Psoas muscle (tissue), 8 donors: Measurements from ENCODE around the gene SNRPD3. TPM values are rescaled to one million over a fixed set of nuclear protein-coding genes. Genes with fewer than 3 reads are reported as not detected.
A peak's percentile ranks its signal among the peaks of the same experiment; 100 is the strongest.
"Not testable (repeated sequence)": the region's sequence is repeated elsewhere in the genome, so short reads cannot be mapped to it uniquely, and the experiment has no call there.

Experiments used
- ATAC-seq, 4 donors: fragments of 200-7000 bp; cut with Tn5 transposase; one replicate each; pipeline ENCODE4 v1.9.1; 2020; ENCODE audit warnings: moderate library complexity in 3 of 4, mild to moderate bottlenecking in 2 of 4
- DNase-seq, 2 donors: peaks; one replicate each; pipeline ENCODE4 v3.0.0-alpha.2; 2020
- H3K27ac ChIP-seq: fragments of 200-600 bp; one replicate; pipeline ENCODE4 v1.8.0; 2022
- H3K27me3 ChIP-seq, 3 donors: fragments of 200-600 bp in 1 of 3; one replicate each; pipeline versions ENCODE4 v1.6.1 to v1.8.0; 2013 to 2022; ENCODE audit warnings: low read length in 2 of 3, mild to moderate bottlenecking in 2 of 3, moderate library complexity in 1 of 3; ENCODE audit not compliant: insufficient read depth in 3 of 3
- H3K36me3 ChIP-seq, 2 donors: fragments of 200-600 bp in 1 of 2; one replicate each; pipeline versions ENCODE4 v1.6.1 to v1.8.0; 2013 to 2022; ENCODE audit warnings: low read depth in 1 of 2, mild to moderate bottlenecking in 1 of 2, moderate library complexity in 1 of 2; ENCODE audit not compliant: insufficient read depth in 1 of 2
- H3K4me1 ChIP-seq: fragments of 200-600 bp; one replicate; pipeline ENCODE4 v1.8.0; 2022
- H3K4me3 ChIP-seq: fragments of 200-600 bp; one replicate; pipeline ENCODE4 v1.8.0; 2022; ENCODE audit warnings: mild to moderate bottlenecking
- H3K9me3 ChIP-seq: fragments of 200-600 bp; one replicate; pipeline ENCODE4 v1.8.0; 2022
- WGBS, 3 donors: extraction: QIAGEN DNeasy Blood & Tissue Kit; methylation state at CpG; one replicate each; pipeline versions ENCODE4 v1.1.6 to v1.1.7; 2013; 5-methylcytosine and 5-hydroxymethylcytosine counted together
- intact Hi-C, 2 donors: fragments of 100-400 bp; cut with DNase I; formaldehyde crosslinking; loops; one replicate each; pipeline versions ENCODE4 v1.11.0 to v1.14.2; 2022
- polyA plus RNA-seq, 3 donors: library from polyadenylated mRNA; stranded (reverse); fragments of 200-250 nt; gene quantifications; one replicate each; pipeline ENCODE4 v1.2.3, GENCODE V29; 2013
- total RNA-seq, 4 donors: library from RNA; stranded (reverse); fragmentation: NEBNext Ultra II Directional in 2 of 4; extraction: Animal tissue kit (Norgen Biotek cat#: 25700) in 2 of 4; gene quantifications; one replicate each; pipeline versions ENCODE4 v1.2.1 to v1.2.4, GENCODE V29; 2021 to 2023
- TF ChIP-seq, protein P1 (sequence below): fragments of 200-600 bp; IDR thresholded peaks from one replicate; pipeline ENCODE4 v1.8.0; 2022; ENCODE audit warnings: antibody characterized with exemption
- donor health status: healthy with polysubstance abuse.
- donor health status: DM: no; HTN: no; CAD: no; lungs with moderate emphysema.
- donor health status: Bipolar disorder and iron deficiency.
- donor health status: healthy.
- donor health status: DM: yes; HTN: yes; CAD: no.
- donor health status: DM: no; HTN: no; CAD: no.
- donor health status: DM: no; HTN: no; CAD: no.
- donor health status: DM: yes; HTN: yes; CAD: no.

The SNRPD3 gene
- total and polyA plus RNA-seq, 7 donors: 68.8 to 129 (median 82.7) TPM

DNA sequence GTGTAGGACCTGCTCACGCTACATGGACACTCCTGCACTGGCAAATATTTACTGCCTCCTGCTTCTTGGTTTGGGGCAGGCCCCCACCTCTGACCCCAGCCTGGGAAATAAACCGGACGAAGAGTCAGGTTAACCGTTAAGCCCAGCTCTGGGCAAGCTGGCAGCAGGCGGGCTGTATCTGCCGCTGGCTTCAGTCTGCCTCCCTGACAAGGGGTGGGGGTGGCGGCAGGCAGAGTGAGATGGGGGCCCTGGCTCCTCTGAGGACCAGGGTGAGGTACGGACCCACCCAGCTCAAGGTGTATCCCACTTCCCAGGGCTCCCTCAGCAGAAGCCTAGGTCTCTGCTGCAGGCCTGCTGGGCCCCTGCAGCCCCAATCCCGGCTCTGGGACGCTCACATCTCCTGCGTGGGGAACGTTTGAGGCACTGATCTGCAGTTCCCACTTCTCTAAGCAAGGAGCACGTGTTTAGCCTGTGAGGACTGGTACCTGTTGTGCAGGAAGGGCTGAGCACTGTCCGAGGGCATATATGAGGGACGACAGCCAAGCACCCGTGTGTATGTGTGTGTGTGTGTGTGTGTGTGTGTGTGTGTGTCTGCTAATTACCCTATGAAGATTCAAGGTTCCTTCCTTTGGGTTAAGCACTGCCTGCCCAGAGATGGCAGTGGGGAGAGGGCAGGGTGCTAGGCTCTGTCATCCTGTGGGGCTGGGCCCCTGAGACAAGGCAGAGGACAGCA is 38.2 kb downstream of the SNRPD3 start:
- Histone ChIP-seq H3K27ac (no peak overlapping the region), H3K4me1 (no peaks in the 10 kb centered on the region), H3K27me3 (no peaks in the 10 kb centered on the region), H3K9me3 (no peaks in the 10 kb centered on the region), H3K4me3 (peak overlapping the region; percentile 69), H3K36me3 (peaks cover 0 to 7% of the 10 kb centered on the region in 2 donors)
- TF ChIP-seq, protein P1, sequence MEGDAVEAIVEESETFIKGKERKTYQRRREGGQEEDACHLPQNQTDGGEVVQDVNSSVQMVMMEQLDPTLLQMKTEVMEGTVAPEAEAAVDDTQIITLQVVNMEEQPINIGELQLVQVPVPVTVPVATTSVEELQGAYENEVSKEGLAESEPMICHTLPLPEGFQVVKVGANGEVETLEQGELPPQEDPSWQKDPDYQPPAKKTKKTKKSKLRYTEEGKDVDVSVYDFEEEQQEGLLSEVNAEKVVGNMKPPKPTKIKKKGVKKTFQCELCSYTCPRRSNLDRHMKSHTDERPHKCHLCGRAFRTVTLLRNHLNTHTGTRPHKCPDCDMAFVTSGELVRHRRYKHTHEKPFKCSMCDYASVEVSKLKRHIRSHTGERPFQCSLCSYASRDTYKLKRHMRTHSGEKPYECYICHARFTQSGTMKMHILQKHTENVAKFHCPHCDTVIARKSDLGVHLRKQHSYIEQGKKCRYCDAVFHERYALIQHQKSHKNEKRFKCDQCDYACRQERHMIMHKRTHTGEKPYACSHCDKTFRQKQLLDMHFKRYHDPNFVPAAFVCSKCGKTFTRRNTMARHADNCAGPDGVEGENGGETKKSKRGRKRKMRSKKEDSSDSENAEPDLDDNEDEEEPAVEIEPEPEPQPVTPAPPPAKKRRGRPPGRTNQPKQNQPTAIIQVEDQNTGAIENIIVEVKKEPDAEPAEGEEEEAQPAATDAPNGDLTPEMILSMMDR: no peak
- no peak for ATAC-seq
- intact Hi-C loops: no loop called here
- 82 to 83% (median 83%) methylated on average over 16 of the region's 16 CpGs for WGBS, 3 donors
- DNase-seq: no peak

DNA sequence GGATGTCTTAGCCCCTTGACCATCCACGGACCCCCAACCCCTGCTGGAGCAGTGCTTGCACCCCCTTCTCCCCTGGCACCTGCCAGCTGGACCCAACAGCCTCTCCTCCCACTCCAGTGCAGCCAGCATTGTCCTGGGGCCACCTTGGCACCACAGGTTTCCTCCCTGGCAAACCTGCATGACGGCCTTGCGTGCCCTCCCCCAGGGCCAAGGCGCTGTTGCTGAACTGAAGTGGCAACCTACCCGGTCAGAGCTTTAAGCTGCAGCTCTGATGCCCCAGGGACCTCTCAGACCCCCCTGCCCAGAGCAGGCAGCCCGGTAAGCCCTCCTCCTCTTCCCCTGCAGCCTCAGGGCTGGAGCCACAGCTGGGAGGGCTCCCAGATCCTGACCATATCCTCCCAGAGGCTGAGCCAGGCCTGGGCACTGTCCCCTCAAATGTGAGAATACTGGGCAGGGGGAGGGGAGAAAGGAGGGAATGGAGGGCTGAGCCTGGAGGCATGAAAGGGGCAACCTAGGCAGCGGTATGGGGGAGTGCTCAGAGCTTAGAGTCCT is 38.8 kb downstream of the SNRPD3 start:
- no peak for DNase-seq
- intact Hi-C loops: no loop called here
- TF ChIP-seq, protein P1: no peak

DNA sequence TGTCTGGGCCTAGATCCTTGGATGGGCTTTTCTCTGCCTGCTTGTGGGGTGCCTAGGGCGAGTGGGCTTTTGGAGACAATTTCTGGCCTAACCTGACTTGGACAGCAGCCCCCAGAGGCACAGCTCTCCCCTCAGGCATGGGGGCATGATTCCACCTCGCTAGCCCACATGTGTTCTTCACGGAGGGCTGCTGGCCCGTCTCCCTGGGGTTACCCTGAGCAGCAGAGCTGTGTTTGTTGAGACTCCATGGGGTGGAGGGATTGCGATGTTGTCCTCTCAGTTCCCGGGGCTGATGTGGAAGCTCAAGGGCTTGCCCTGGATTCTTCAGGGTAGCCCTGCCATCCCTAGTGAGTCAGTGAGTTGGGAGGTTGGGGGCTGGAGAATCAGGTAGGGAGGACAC is 39.4 kb downstream of the SNRPD3 start:
- Histone ChIP-seq H3K27me3 (no peaks in the 10 kb centered on the region), H3K4me3 (no peak overlapping the region), H3K36me3 (no peaks in the 10 kb centered on the region), H3K9me3 (no peaks in the 10 kb centered on the region), H3K4me1 (no peaks in the 10 kb centered on the region), H3K27ac (no peak overlapping the region)
- 94 to 98% (median 96%) methylated on average over 6 of the region's 6 CpGs for WGBS, 3 donors
- ATAC-seq (no peak), DNase-seq (no peak)
- TF ChIP-seq, protein P1: no peak
- intact Hi-C loops: no loop called here

More for the DNA sequence above, 38.8 kb downstream of the SNRPD3 start:
- ATAC-seq: no peak
- Histone ChIP-seq H3K36me3 (peaks cover 0 to under 1% of the 10 kb centered on the region in 2 donors), H3K27ac (no peak overlapping the region), H3K27me3 (no peaks in the 10 kb centered on the region), H3K4me3 (no peak overlapping the region), H3K9me3 (no peaks in the 10 kb centered on the region), H3K4me1 (no peaks in the 10 kb centered on the region)
- WGBS, 3 donors: 63 to 78% (median 65%) methylated on average over 7 of the region's 7 CpGs

DNA sequence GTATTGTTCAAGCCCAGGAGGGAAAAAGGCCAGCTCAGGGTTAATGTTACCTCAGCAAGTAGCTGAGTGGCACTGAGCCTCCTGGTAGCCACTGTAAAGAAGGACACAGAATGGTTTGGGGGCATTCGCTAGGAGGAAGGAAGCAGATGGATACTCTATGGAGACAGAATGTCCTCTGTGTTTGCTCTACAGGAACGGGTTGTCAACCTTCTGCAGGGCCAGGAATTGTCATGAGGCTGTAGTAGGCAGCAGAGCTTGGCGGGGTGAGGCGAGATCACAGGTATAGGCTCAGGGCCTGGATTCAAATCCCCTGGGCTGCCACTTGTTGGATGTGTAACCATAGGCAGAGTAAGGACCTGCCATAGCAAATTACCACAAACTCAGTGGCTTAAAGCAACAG is 40.1 kb downstream of the SNRPD3 start:
- H3K27me3 ChIP-seq: no peaks in the 10 kb centered on the region
- intact Hi-C loops: no loop called here
- H3K36me3 ChIP-seq: no peaks in the 10 kb centered on the region
- H3K4me3 ChIP-seq: no peak overlapping the region
- no peak overlapping the region for H3K27ac ChIP-seq
- TF ChIP-seq, protein P1: no peak
- WGBS, 3 donors: 92 to 95% (median 93%) methylated on average over 4 of the region's 4 CpGs
- no peaks in the 10 kb centered on the region for H3K4me1 ChIP-seq
- DNase-seq (no peak), ATAC-seq (no peak)
- H3K9me3 ChIP-seq: no peaks in the 10 kb centered on the region

DNA sequence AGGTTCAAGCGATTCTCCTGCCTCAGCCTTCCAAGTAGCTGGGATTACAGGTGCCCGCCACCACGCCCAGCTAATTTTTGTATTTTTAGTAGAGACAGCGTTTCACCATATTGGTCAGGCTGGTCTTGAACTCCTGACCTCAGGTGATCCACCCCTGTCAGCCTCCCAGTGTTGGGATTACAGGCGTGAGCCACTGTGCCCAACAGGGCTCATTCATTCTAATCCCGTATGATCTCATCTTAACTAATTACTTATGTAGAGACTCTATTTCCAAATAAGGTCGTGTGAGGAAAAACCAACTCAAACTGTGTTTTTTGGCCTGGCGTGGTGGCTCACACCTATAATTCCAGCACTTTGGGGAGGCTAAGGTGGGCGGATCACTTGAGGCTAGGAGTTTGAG is 41.3 kb downstream of the SNRPD3 start:
- intact Hi-C loops: not testable (repeated sequence)

More for the DNA sequence above, 41.3 kb downstream of the SNRPD3 start:
- WGBS, 3 donors: 88 to 97% (median 95%) methylated on average over 9 of the region's 9 CpGs
- H3K36me3 ChIP-seq, H3K27ac ChIP-seq, H3K27me3 ChIP-seq, H3K9me3 ChIP-seq, H3K4me1 ChIP-seq, ATAC-seq, DNase-seq, H3K4me3 ChIP-seq: not testable (repeated sequence)
